ENCODE results near the gene ACVR1B. TPM values are rescaled to one million over a fixed set of nuclear protein-coding genes. Genes with fewer than 3 reads are reported as not detected.

The ACVR1B gene
- polyA plus RNA-seq, 5 donors: 14.1 to 16.3 (median 15.1) TPM

DNA sequence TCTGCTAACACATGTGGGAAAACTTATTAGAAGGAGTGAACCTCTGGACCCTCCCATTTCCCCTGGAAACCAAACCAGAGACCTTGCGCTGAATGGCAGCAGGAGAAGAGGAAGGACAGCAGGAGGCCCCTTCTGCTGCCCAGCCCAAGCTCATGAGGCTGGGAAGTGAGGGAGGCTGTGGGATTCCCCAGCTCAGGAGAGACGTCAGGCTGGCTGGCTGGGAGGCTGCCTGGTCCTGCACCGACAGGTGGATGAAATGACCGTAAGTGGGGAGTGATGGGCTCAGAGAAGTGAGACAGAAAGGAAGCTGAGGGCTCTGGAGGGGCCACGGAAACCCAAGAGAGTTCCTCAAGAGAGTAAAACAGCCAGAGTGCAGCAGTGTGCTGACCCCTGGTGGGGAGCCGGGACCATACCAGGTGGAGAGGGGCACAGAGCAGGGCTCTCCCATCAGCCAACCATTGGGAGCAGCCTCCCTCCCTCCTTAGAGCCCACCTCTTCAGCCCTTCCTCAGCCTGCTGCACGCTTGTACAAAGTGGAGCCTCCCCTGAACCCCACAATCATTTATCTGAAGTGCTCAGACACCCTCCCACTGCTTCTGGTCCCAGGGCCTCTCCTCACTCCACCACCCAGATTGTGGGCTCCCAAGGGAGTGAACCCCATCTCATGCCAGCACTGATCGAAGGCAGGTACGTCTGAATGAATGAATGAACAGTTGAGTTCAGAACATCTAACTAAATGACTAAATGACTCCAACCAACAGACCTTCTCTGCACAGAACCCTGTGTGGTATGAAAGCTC is 69.2 kb downstream of the ACVR1B start:
- DNase-seq: no peak

DNA sequence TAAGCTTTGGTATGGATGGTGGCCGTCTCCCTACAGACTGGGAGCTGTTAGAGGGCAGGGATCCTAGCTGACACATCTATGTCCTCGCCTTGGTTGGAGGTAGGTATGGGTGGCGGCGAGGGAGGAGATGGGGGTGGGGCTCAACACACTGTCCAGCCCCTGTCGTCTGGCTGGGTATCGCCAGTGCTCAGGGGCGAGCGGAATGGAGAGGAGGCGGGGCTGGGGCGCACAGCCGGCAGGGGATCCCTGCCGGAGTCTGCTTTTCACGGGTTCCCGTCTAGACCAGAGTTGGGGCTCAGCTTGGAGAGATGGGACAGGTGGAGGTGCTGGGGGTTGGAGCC is 71.3 kb downstream of the ACVR1B start:
- no peak for DNase-seq

DNA sequence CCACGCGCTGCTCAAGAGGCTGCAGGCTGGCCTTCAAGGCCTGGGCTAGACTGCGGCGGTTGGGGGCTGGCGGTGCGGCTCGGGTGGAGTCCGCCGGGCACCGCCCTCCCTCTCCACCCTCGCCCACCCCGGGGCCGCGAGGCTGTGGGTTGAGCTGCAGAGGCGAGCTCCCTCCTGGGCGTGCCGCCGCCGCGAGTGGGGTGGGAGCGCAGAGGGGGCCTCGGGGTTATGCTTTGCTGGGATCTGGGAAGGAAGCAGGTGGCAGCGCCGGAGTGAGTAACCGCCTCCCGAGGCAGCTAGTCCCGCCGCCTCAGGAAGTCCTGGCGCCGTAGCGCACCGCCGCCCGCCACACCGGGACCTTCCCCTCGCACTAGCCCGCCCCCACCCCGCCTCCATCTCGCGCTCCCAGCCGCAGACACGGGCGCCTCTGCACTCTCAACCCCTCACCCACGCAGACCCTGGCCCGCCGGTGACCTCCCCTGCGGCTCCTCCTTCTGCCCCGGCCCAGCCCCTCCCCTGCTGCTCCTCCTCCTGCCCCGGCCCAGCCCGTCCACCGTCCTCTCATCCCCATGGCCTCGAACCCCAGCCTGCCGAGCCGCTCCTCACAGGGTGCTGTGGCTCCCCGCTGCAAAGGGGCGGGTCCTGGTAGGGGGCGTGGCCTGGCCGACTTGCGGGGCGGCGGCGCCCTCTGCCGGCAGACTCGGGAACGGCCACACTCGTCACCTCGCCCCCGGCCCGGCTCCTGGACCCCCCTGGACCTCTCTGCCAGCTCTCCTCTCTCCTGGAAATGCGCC is 71.9 kb downstream of the ACVR1B start:
- no peak for DNase-seq

DNA sequence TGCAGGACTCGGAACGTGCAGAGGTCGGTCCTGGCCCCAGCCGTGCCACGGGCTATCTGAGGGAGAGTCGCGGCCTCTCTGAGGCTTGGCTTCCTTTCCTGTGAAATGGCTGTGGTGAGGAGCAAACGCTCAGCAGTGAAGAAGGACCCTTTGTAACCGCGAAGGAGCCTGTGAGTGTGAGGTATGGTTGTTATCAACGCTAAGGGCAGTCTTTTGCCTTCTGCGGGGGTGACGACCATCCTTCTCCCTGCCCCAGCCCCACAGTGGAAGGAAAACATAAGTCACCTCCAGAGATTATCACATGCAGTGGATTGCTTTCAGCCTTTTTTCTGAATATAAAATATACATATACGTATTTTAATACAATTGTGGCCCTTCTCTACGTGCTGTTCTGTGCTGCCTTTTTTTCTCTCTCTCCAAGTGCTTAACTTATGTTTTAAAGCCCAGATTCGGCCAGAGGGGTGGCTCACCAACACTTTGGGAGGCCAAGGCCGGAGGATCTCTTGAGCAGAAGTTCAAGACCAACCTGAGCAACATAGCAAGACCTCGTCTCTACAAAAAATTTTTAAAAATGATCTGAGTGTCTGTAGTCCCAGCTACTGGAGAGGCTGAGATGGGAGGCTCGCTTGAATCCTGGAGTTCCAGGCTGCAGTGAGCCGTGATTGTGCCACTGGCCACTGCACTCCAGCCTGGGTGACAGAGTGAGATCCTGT is 72.6 kb downstream of the ACVR1B start:
- DNase-seq: no peak

DNA sequence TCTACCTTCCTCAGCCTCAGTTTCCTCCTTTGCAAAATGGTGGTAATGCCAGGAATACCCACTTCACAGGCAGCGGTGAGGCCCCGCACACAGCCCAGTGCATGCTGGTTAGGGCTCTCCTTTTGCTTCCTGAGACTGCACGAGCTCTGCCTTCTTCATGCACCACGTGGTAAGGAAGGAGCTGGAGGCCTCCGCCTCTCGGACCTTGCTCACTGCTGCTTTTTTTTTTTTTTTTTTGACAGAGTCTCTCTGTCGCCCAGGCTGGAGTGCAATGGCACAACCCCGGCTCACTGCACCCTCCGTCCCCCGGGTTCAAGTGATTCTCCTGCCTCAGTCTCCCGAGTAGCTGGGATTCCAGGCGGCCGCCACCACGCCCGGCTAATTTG is 73.3 kb downstream of the ACVR1B start:
- DNase-seq: no peak

DNA sequence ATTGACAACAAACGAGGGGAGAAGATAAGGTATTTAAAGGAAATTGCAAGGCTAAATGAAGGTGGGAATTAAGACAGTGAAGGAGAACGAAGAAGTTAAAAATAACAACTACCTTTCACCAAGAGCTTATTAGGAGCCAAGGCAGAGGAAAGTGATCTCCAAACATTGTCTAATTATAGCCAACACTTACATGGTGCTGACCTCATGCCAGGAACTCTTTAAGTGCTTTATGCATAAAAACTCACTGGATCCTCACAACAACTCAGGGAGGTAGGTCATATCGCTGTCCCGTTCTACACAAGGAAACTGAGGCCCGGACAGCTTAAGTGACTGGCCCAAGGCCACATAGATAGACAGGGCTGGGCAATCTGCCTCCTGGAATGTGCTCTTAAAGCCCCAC is 74.8 kb downstream of the ACVR1B start:
- no peak for DNase-seq

DNA sequence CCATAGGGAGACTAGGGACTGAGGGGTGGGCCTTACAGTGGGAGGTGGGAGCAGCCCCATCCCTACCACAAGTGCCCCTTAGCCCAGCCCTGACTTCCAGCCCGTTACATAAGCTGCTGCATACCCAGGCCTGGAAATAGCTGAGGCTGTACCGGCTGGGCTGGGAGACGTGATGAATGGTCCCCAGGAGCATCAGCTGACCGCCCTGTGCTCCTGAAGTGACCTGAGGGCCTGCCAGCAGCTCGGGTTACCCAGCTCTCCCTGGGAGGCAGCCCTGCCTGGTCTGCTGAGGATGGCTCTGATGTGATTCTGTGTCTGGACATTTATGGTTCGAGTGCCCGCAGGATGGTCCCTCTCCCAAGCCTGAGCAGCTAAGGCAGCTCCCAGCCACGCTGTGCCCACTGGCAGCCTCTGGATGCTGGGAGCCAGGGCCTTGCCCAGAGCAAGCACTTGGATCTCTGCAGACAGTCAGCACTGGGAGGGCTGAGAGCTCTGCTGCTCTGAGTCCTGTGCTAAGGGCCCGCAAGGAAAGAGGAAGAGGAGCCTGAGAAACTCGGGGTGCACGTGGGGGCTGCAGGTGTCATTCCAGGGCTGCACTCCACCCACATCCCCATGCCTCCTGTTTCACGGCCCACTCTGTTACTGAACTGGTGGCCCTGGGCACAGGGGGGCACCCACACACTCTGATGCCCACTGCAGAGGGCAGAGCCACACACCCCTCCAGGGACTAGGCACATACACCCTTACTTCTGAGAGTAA is 75.8 kb downstream of the ACVR1B start:
- DNase-seq: no peak

DNA sequence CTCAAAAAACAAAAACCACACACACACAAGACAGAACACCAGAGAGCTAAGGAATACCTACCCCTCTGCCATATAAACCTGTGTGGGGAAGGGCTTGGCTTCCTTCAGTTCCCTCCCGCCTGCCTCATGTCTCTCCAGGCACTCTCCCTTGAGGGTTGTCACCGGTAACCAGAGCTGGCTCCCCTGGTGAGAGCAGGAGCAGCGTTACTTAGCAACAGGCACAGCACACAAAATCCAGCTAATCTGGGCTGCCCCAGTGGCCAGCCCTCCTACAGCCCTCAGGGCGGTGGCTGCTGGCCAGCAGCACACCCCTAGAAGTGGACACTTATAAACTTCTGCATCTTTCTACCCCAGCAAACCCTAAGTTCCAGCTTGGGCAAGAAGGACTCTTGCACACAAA is 78.2 kb downstream of the ACVR1B start:
- DNase-seq: no peak

DNA sequence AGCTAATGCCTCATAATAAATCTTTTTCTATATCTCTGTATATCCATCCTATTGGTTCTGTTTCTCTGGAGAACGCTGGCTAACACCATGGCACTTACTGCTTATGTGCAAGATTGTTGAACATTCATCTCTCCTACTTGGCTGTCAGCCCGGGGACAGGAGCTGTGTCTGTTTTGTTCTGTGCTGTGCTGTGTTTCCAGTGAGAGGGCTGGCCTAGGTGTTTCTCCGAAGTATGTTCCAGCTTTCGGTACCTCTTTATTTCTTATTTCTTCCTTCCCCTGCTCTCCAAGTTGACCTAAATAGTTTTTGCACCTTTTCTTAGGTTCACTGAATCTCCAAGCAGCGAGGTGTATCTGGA is 80.9 kb downstream of the ACVR1B start:
- DNase-seq: peak; percentile 81 to 89

DNA sequence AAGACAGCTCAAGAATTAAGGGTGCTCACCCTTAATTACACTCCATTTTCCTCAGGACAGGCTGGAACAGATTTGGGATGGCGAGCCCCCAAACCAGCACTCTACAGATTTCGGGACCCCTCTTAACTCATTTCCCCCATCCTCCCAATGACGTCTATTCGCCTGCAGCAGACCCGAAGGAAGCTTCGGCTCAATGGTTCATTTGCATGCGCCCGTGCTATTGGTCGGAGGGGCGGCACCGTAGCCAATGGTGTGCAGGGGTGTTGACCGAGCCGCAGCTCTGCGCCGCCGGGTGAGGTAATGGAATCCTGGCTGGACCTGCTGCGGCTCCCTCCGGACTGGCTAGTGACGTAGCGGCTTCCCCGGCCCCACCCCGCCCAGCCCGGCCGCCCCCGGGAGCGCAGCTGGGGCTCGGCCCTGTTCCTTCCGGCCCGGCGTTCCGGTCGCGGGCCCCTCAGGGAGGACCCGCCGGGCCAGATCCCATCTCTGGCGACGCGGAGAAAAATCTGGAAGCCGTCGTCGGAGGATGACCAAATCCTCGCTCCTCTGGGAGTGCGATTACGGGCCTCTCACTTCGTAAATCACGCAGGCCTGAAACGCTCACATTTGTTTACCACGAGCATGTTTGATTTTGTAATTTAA is 81.4 kb downstream of the ACVR1B start:
- peak; percentile 94 to 96 for DNase-seq

DNA sequence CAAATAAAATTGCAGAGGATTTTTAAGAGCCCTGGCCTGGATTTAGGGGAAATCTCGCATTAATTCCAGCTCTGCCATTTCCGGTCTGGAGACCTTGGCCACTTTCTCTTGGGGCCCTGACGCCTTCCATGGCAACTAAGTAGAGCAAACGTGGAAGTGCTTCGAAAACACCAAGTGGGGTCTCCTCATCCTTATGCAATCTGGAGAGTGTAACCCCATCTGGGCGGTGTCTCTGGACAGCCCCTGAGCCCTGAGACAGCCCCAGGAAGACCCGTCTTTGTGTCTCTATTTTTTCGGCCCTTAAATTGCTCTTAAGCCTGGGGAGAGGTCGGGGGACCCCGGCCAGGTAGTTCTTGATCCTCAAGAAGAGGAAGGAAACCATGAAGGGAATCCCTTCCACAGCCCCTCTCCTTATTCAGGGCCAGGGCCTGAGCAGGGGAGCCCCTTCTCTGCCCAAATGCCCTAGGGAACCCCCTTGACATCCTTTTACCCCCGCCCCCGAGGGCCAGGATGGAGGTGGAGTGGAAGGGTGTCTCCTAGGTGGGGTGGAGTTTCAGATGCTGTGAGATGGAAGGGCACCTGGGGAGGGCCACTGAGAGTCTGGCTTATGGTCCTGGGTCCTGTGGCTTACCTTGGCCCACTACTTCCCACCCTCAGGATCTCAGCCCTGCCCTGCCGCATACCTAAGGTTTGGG is 82.1 kb downstream of the ACVR1B start:
- no peak for DNase-seq

DNA sequence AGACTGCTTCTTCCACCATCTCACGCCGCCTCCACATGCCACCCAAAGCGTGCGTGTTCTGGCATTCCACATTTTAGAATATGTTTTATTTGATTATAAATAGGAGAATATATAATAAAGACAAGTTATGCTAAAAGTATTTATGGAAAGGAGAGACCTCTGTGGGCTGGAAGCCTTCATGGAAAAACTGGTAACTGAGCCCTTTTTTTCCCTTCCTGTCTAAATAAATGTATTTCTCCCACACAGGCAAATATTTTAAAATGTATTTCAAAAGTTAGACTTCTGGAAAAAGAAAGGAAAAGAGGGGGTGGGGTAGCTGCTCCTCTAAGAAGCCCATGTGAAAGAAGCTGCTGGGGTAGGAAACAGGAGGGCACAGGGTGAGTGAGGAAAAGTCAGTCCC is 83.7 kb downstream of the ACVR1B start:
- DNase-seq: no peak

DNA sequence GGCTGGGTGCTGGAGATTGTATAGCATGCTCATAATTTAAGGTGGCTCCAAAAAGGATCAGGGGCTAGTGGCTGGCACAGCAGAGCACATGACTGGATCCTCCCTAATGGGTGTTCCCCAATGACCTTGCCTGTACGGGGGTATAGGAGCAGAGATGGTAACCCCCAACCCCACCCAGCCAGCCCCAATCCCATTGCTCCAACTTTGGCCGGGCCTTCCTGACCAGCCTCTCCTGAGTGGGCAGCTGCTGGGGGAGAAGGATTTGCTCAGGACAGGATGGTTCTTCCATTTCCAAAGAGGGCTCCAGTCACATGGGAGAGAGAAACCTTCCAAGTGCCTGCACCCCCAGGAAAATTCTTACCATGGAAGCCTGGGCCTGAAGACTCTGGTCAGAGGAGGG is 84.4 kb downstream of the ACVR1B start:
- no peak for DNase-seq

DNA sequence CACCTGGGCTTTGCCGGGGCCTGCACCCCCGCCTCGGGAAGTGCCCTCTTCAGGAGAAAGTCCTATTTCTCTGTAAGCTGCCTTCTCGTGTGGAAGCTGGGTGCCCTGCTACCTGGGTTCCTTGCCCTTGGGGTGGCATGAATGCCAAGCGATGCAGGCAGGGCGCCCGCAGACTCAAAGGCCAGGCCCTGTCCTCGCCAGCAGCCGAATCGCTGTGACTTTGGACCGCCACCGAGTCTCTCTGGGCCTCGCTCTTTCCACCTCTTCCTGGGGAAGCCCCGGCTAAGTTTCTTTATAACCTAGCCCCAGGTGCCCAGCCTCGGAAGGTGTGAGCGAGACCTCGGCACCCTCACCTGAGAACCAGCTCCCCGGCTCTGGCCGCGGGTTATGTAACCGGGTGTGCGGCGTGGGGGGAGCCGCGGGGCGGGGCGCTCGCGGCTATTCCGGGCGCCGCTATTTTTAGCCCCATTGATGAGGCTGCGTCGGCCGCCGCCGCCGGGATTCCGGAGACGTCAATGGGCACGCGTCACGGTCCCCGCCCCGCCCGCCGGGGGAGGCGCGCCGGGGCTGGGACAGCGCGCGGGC is 85.2 kb downstream of the ACVR1B start:
- DNase-seq: peak; percentile 90 to 91

DNA sequence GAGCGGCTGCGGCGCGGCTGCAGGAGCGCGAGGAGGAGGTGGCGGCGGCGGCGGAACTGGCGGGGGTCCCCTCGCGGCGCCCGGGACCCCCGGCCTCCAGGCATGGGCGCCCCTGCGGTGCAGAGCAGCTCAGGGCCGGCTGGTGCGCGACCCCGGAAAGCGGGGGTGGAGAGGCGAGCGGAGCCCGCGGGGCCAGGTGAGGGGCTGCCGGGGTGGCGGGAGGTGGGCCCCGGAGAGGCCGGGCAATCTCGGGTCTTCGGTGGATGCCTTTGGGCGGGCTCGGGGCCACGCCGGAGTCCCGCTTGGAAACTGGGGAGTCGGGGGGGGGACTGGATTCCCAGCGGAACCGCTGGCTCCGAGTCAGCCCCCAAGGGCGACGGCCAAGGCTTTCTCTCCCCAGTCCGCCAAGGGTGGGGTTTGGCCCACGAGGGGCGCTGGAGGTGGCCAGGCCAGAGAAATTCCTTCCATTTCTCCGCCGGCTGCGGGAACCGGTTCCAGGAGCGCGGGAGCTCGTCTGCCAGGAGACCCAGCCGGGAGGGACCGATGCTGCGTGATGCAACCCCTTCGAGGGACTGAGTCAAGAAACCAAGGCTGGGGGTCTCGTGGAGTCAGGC is 85.9 kb downstream of the ACVR1B start:
- no peak for DNase-seq

DNA sequence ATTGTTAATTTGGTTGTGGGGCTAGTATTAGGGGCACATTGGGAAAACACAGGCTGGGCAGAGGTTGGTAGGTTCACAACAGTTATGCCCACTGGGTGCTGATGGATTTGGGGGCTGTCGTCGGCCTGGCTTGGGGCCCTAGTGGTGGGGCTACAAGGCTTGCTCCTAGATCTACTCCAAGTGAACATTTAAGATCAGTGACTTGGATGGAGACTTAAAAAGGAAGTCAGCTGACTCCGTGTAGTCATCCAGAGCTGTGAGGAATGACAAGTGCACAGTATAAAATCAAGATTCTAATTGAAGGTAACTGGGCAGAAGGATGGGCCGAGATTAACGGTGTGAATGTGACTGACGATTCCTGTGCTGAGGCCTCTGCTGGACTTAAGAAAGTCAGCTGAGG is 86.9 kb downstream of the ACVR1B start:
- no peak for DNase-seq

DNA sequence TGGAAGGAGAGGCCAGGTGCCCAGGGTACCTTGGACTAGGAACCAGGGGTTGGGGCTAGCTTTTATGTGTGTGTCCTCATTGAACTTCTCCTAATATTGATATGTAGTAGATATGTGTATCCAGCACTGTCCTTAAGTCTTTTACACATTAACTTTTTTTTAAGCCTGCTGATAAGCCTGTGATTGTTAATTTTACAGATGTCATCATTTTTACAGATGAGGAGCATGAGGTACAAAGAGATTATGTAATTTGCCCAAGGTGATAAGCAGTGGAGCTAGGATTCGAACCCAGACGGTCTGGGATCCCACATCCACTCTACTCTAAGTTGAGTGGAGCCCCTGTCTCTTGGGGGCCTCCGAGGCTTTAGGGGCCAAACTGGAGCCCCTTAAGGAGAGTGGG is 89.5 kb downstream of the ACVR1B start:
- DNase-seq: no peak

DNA sequence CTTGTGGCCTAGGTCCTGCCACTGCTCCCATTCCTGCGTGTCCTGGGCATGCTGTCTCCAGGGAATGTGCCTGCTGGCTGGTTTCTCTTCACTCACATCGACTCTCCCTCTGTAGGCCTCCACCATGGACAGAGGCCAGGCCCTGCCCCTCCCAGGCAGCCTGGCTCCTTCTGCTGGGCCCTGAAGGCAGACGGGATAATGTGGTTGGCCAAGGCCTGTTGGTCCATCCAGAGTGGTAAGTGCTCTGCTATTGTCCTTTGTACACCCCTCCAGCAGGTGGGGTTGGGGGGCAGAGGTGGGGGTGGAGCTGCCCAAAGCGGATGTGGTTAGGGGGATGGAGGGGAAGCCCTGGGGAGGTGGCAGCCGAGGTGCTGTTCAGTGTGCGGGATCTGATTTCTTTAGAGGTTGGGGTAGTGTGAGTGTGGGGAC is 90.2 kb downstream of the ACVR1B start:
- DNase-seq: no peak

DNA sequence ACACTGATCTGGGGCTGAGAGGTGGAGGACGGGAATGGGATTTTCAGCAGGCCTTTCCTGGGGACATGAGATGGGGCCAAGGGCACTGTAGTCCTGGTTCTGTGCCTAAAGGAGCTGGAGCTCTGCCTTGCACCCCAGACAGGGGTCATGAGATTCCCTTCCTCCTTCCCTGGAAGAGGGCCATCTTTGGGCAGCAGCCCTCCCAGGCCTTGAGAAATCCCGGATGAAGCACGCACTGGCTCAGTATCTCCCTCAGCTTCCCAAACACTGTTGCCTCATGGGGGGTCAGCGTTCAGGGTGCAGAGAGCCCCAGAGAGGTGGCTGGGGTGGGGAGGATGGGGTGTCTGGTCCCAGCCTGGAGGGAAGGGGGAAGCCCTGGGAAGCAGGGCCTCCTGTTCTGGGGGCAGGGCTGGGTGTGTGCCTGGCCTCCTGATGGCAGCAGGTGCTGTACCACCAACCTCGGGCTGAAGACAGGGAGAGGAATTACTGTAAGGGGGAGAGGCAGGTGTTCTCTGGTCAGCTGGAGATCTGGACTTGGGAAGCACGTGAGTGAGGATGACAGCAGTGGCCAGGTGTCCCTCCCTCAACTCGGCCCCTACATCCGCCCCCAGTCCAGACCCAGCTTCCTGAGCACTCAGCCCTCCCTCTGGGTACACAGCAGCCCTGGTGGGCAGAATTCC is 91.3 kb downstream of the ACVR1B start:
- no peak for DNase-seq

All from right lung (tissue), 5 donors.